Measurements from ENCODE around the gene LCOR. TPM values are rescaled to one million over a fixed set of nuclear protein-coding genes. Genes with fewer than 3 reads are reported as not detected.
A peak's percentile ranks its signal among the peaks of the same experiment; 100 is the strongest.

LCOR gene
- total RNA-seq, 1 experiment from 2014 or later: 39.2 TPM

DNA sequence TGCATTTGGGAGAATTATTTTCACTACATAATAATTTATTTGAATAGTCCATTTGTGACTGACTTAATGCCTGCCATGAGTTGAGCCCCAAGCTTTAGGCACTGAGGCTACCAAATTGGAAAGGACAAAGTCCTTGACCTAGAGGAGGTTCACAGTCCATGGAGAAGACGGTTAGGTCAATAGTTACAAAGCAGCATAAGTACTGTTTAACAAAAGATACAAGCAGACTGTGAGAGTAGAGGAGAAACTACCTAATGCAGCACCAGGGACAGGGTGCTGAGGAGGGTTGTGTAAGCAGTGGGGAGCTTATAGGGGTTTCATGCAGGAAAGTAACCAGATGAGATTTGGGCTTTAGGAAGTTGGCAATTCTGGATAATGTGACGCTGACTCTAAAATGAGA lies 139.2 kb downstream of the LCOR start:
- ChIA-PET CTCF (no interaction called here), POLR2A (ENCODE audit: low non-redundant PET) (no interaction called here)
- H3K36me3 ChIP-seq (ENCODE audit: insufficient read depth, low read length, poor library complexity, severe bottlenecking): no peaks in the 10 kb centered on the region
- H3K27ac ChIP-seq (ENCODE audit: low read depth, low read length, poor library complexity, severe bottlenecking): no peak overlapping the region
- no peaks in the 10 kb centered on the region for H3K27me3 ChIP-seq (replicated peaks; ENCODE audit: insufficient read depth, low read depth, low read length, poor library complexity)
- H3K4me3 ChIP-seq (ENCODE audit: low read depth, low read length, poor library complexity, severe bottlenecking): no peak overlapping the region
- no peaks in the 10 kb centered on the region for H3K4me1 ChIP-seq (ENCODE audit: insufficient read depth, low read length, poor library complexity, severe bottlenecking)
- no peaks in the 10 kb centered on the region for H3K9me3 ChIP-seq (ENCODE audit: low read depth, low read length, poor library complexity, severe bottlenecking)
- intact Hi-C loops (cut with micrococcal nuclease; ENCODE audit: unreplicated experiment): no loop called here
- TF ChIP-seq, protein P1, sequence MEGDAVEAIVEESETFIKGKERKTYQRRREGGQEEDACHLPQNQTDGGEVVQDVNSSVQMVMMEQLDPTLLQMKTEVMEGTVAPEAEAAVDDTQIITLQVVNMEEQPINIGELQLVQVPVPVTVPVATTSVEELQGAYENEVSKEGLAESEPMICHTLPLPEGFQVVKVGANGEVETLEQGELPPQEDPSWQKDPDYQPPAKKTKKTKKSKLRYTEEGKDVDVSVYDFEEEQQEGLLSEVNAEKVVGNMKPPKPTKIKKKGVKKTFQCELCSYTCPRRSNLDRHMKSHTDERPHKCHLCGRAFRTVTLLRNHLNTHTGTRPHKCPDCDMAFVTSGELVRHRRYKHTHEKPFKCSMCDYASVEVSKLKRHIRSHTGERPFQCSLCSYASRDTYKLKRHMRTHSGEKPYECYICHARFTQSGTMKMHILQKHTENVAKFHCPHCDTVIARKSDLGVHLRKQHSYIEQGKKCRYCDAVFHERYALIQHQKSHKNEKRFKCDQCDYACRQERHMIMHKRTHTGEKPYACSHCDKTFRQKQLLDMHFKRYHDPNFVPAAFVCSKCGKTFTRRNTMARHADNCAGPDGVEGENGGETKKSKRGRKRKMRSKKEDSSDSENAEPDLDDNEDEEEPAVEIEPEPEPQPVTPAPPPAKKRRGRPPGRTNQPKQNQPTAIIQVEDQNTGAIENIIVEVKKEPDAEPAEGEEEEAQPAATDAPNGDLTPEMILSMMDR (conservative IDR thresholded peaks at IDR 0.05; ENCODE audit: low read depth, low read length): no peak
- TF ChIP-seq EZH2 (IDR thresholded peaks at IDR 0.05; ENCODE audit: borderline replicate concordance, low read depth, low read length, poor library complexity, severe bottlenecking): no peak
- BruUV-seq (replicated peaks): no TSS peak
- no peak for DNase-seq (ENCODE audit: low spot score)

DNA sequence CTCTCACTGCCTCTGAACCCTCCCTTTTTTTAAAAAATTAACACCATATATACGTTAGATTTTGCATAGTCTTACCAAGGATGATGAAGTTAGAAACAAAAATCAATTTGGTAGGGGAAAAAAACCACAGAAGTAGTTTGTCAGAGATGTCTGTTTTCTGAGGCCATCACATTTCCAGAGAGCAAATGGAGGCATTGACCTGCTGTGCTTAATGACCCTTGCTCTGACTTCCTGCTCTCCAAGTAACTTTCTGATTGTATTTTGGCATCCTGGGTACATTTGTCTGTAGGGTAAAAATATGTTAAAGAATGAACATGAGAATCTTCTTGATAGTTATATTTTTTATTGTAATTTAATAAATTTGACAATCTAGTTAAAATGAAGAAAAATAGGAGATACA lies 140.2 kb downstream of the LCOR start:
- BruUV-seq (replicated peaks): no TSS peak
- no peak for TF ChIP-seq EZH2 (IDR thresholded peaks at IDR 0.05; ENCODE audit: borderline replicate concordance, low read depth, low read length, poor library complexity, severe bottlenecking)
- TF ChIP-seq, protein P1 (conservative IDR thresholded peaks at IDR 0.05; ENCODE audit: low read depth, low read length): no peak

DNA sequence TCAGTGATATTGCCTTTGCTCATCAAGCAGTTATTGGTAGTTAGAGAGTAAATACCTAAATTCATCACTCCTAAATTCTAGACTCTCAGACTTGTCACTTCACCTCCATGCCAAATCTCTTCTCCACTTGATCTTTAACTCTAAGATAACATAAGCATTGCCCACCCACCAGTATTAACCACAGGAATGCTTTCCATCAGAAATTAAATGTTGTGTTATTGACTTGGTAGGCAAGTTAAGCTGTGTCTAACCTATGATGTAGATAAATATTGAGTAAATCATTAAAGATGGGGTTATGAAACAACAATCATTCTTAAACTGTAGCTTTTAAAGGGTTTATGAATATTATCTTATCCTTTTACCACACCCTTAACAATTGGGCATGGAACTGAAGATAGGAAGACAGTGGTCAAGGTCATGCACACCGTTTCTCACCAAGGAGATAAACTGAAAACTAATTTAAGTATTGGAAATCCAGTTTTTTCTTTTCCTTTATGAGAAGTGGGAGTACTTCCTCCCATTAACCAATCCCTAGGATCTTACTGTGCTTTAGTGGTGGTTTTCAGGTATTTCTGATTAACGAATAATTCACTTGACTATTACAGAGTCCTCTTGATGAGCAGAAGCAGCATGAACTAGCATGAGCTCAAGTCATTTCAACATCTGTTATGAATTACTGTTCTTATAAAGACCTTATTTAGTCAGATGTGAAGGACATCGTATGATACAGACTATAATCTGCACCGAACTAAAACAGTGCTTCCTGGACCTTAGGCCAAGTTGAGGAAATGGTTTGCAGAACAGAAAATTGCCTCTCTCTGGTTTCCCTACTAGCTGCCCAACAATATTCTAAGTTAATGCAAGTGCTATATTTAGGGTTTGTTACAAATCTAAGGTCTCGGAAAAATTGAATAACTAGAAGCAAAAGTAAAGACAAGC lies 142.0 kb downstream of the LCOR start:
- Histone ChIP-seq H3K36me3 (ENCODE audit: insufficient read depth, low read length, poor library complexity, severe bottlenecking) (no peaks in the 10 kb centered on the region), H3K4me1 (ENCODE audit: insufficient read depth, low read length, poor library complexity, severe bottlenecking) (no peaks in the 10 kb centered on the region), H3K4me3 (ENCODE audit: low read depth, low read length, poor library complexity, severe bottlenecking) (no peak overlapping the region), H3K9me3 (ENCODE audit: low read depth, low read length, poor library complexity, severe bottlenecking) (no peaks in the 10 kb centered on the region), H3K27ac (ENCODE audit: low read depth, low read length, poor library complexity, severe bottlenecking) (no peak overlapping the region), H3K27me3 (replicated peaks; ENCODE audit: insufficient read depth, low read depth, low read length, poor library complexity) (no peaks in the 10 kb centered on the region)
- ChIA-PET CTCF (no interaction called here), POLR2A (ENCODE audit: low non-redundant PET) (no interaction called here)
- TF ChIP-seq, protein P1 (conservative IDR thresholded peaks at IDR 0.05; ENCODE audit: low read depth, low read length): no peak
- TF ChIP-seq EZH2 (IDR thresholded peaks at IDR 0.05; ENCODE audit: borderline replicate concordance, low read depth, low read length, poor library complexity, severe bottlenecking): no peak
- intact Hi-C loops (cut with micrococcal nuclease; ENCODE audit: unreplicated experiment): no loop called here
- no TSS peak for BruUV-seq (replicated peaks)
- peak; percentile 4 for DNase-seq (ENCODE audit: low spot score)

More for the DNA sequence above, 140.2 kb downstream of the LCOR start:
- peak; percentile 4 for DNase-seq (ENCODE audit: low spot score)
- H3K4me1 ChIP-seq (ENCODE audit: insufficient read depth, low read length, poor library complexity, severe bottlenecking): no peaks in the 10 kb centered on the region
- H3K4me3 ChIP-seq (ENCODE audit: low read depth, low read length, poor library complexity, severe bottlenecking): no peak overlapping the region
- ChIA-PET CTCF (no interaction called here), POLR2A (ENCODE audit: low non-redundant PET) (no interaction called here)
- no peak overlapping the region for H3K27ac ChIP-seq (ENCODE audit: low read depth, low read length, poor library complexity, severe bottlenecking)
- no peaks in the 10 kb centered on the region for H3K36me3 ChIP-seq (ENCODE audit: insufficient read depth, low read length, poor library complexity, severe bottlenecking)
- no peaks in the 10 kb centered on the region for H3K9me3 ChIP-seq (ENCODE audit: low read depth, low read length, poor library complexity, severe bottlenecking)
- no peaks in the 10 kb centered on the region for H3K27me3 ChIP-seq (replicated peaks; ENCODE audit: insufficient read depth, low read depth, low read length, poor library complexity)
- intact Hi-C loops (cut with micrococcal nuclease; ENCODE audit: unreplicated experiment): no loop called here

Measured in A673 (cell line).